Endometrial microvascular endothelial cells (primary cell): ENCODE data around the gene PYGO2. TPM values are rescaled to one million over a fixed set of nuclear protein-coding genes. Genes with fewer than 3 reads are reported as not detected.
"Not testable (repeated sequence)": the region's sequence is repeated elsewhere in the genome, so short reads cannot be mapped to it uniquely, and the experiment has no call there.

Experiments
- in situ Hi-C: cut with HindIII; loops from 2 replicates; pipeline ENCODE4 v1.10.0; 2017; ENCODE audit warnings: low sequenced_read_pairs, low pct_unique_long_range_greater_than_20kb; ENCODE audit errors: inconsistent ontology term
- total RNA-seq: library from RNA; depleted of rRNA; stranded (reverse); fragments of >200 nt; gene quantifications from one replicate; pipeline ENCODE4 v1.2.3, GENCODE V29; 2015; ENCODE audit errors: inconsistent ontology term

The PYGO2 gene
- total RNA-seq, 1 donor from 2014 or later = 14.5 TPM

- in situ Hi-C loops = no loop called here
Observed at GRCh38 chr1:155001675-155002463, 40.3 kb upstream of the PYGO2 start.

DNA sequence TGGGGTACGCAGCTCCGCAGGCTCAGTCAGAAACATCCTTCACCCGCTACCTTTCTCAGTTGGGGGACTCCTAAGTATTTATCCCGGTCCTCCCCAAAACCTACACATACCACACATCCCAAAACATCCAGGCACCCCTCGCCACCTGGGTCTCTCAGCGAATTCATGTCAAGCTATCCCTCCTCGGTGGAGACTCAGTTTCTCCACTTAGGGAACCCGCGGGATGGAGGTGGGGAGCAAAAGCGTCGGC lies 39.8 kb upstream of the PYGO2 start:
- in situ Hi-C loops = no loop called here

DNA sequence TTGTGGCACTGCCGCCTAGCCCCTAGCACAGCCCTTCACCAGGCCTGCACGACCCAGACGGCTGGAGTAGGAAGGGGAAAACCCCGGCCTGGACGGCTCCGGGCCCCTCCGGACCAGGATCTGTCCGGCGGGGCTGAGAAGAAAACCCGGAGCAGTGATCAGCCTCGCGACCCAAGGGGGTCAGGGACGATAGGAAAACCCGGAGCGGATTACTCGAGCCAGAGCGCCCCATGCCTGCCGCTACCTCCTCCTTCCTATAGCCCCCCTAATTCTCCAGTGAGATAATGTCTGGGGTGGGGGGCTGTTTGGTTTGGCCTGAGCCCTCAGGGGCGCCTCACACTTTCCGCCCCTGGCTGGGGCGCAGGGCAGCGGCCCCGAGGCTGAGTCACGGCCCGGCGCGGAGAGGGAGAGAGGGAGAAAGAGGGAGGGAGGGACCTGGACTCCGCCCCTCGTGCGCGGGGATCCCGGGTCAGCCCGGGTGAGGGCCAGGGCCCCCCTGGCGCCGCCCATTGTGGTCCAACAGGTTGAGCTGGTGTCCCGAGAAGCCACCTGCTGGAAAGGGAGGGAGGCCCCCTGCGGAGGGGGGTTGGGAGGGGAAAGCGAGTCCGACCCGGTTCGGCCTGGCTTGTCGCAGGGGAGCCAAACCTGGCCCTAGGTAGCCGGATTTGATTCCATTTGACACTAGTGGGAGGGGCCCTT lies 39.3 kb upstream of the PYGO2 start:
- in situ Hi-C loops = no loop called here

- in situ Hi-C loops = no loop called here
Observed at GRCh38 chr1:155000411-155000725, 38.8 kb upstream of the PYGO2 start.

- in situ Hi-C loops = no loop called here
Observed at GRCh38 chr1:154999571-155000410, 38.2 kb upstream of the PYGO2 start.

DNA sequence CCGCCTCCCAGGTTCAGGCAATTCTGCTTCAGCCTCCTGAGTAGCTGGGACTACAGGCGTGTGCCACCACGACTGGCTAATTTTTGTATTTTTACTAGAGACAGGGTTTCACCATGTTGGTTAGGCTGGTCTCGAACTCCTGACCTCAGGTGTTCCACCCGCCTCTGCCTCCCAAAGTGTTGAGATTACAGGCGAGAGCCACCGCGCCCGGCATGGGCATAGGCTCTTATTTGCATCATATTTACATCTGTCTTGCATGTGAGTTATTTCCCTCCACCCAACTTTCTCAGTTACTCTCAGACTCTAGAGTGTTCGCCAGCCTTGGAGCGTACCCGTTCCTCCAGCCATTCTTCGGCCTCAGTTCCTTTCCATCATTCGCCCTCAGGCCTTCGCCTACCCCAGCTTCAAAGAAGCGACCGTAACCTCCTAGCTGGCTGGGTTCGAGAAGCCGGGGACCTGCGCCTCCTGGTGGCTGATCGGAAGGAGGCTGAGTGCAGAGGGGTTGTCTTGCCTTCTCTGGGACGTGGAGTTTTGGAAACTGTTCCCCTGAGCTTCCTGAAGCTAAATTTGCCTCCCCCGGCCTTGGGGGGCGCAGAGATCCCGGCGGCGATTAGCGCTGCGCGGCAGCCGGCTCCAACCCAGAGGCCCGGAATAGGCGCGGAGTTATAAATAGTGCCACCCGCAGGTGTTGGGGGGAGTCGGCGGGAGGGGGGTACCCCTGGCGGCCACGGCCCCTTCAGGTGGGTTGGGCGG lies 37.4 kb upstream of the PYGO2 start:
- in situ Hi-C loops = no loop called here

DNA sequence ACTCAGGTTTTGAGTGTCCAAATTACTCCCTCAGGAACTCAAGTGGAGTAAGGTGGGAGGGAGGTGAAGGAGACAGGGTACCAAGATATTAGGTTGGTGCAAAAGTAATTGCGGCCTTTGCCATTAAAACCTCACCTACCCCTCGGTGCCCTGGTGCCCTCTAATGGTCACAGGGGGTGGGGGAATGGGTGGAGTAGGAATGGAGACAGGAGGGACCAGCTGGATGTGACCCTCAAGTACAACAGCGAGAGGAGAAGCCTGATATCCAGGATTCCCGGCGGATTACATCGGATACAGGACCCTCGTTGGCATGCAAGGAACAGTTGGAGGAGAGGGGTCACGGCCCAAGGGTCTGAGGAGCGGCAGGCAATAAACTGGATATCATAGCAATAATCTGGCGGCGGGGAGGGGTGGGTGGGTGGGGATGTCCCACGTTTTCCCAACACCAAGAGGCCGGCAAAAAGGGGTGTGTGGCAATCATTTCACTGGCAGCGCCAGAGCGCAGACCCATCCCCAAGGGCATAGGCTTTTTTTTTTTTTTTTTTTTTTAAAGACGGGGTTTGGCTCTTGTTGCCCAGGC lies 36.7 kb upstream of the PYGO2 start:
- in situ Hi-C loops = no loop called here

DNA sequence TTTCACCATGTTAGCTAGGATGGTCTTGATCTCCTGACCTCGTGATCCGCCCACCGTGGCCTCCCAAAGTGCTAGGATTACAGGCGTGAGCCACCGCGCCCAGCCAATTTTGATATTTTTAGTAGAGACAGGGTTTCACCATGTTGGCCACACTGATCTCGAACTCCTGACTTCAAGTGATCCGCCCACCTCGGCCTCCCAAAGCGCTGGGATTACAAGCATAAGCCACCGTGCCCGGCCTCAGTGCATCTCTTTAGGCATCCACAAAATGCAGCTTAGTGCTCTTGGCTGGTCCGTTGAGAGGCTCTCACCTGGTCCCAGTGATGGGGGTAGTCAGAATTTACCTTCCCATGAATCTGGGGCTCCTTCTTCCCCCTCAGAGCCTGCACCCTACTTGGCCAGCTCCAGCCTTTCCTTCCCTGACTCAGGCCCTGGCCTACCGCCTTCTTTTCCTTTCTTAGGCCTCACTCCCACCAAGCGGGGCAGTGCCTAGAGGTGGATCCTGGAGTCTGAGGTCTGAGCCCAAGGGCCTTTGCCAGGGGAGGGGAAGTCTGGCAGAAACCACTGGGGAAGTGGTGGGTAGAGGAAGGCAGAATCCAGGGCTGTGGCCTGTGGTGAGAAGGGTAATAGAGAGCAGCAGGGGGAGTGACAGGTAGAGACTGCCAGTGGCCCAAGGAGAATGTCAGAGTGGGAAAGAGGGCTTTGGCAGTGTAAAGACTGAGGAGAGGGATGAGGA lies 35.6 kb upstream of the PYGO2 start:
- in situ Hi-C loops = no loop called here

DNA sequence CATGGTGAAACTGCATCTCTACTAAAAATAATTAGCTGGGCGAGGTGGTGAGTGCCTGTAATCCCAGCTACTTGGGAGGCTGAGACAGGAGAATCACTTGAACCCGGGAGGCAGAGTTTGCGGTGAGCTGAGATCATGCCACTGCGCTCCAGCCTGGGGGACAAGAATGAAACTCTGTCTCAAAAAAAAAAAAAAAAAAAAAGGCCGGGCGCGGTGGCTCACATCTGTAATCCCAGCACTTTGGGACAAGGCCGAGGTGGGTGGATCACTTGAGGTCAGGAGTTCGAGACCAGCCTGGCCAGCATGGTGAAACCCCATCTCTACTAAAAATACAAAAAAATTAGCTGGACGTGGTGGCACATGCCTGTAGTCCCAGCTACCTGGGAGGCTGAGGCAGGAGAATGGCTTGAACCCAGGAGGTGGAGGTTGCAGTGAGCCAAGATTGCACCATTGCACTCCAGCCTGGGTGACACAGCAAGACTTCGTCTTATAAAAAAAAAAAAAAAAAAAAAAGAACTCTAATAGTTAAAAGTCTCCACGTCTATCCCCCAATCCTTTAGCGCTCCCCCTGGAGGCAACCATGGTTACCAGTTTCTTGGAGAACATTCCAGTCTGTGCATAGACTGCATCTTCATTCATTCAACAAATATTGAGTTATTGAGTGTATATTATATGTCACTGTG lies 33.9 kb upstream of the PYGO2 start:
- in situ Hi-C loops = not testable (repeated sequence)

DNA sequence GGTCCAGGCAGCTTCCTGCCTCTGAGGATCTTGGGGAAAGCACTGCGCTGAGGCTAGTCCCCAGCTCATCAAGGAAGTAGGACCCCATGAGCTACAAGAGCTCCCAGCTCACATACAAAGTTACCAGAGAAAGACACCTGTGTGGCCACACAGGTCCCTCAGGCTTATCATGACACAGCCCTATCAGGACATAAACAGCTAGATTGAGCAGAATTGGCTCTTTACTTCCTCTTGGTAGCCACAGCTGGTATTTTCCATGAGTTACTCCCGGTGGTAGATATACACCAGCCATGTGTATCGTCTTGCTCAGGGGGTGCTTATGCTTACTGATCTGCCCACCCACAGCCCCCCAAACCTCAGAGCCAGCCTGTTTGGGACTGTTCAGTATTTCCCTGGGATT lies 33.0 kb upstream of the PYGO2 start:
- in situ Hi-C loops = no loop called here

DNA sequence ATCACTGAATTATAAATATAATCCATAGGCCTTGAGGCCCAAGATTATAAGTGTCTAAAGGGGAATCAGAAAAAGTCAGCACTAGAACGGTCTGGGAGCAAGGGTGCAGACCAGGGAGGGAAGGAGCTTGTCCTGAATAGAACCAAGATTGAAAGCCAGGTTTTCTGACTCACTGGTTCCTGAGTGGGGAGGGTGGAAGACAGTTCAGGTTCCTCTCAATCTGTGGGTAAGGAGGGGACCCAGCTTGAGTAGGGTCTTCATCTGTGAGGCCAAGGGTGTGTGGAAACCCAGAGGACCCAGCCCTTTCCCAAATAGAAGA lies 32.6 kb upstream of the PYGO2 start:
- in situ Hi-C loops = no loop called here

GRCh38 chr1:154993572-154994268 lies 32.1 kb upstream of the PYGO2 start, which contains the start of gene LENEP:
LENEP (plus strand) TSS chr1:154993586; CDS start chr1:154993608, 22 bp downstream.
- in situ Hi-C loops = no loop called here

- in situ Hi-C loops = no loop called here
Observed at GRCh38 chr1:154992721-154993571, 31.4 kb upstream of the PYGO2 start.

DNA sequence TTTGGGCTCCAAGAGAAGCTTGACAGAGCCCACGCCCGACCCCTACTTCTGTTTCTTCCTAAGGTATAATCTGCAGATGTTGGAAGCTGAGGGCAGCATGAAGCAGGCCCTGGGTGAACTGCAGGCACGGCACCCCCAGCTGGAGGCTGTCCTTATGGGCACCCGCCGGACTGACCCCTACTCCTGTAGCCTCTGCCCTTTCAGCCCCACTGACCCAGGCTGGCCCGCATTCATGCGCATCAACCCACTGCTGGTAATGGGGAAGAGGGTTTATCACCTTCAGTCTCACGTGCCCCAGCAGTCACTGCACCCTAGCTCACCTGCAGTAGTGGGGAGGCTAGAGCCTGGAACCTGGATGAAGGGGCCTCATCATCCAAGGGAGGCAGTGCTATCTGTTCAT lies 28.7 kb upstream of the PYGO2 start:
- in situ Hi-C loops = no loop called here

- in situ Hi-C loops = no loop called here
Observed at GRCh38 chr1:154989195-154989860, 27.7 kb upstream of the PYGO2 start.
